GM19397 (cell line): ENCODE results near the gene LRRC4B.
"Not testable (repeated sequence)": the region's sequence is repeated elsewhere in the genome, so short reads cannot be mapped to it uniquely, and the experiment has no call there.

Experiments used
- ATAC-seq: cut with Tn5 transposase; IDR thresholded peaks from one replicate; pipeline ENCODE4 v1.9.1; 2021; ENCODE audit warnings: mild to moderate bottlenecking, moderate library complexity; ENCODE audit not compliant: unreplicated experiment

The LRRC4B gene

GRCh38 chr19:50531171-50531612 is 37.0 kb downstream of the LRRC4B start:
- ATAC-seq = no peak

- not testable (repeated sequence) for ATAC-seq
Measured at GRCh38 chr19:50528052-50528451, 40.2 kb downstream of the LRRC4B start.

GRCh38 chr19:50522881-50523280 is 45.4 kb downstream of the LRRC4B start:
- no peak for ATAC-seq

GRCh38 chr19:50520822-50521465 is 47.3 kb downstream of the LRRC4B start:
- no peak for ATAC-seq

- ATAC-seq = no peak
Measured at GRCh38 chr19:50519006-50519575, 49.1 kb downstream of the LRRC4B start.

GRCh38 chr19:50518091-50519005 is 49.9 kb downstream of the LRRC4B start:
- no peak for ATAC-seq

- no peak for ATAC-seq
Measured at GRCh38 chr19:50517704-50518075, 50.5 kb downstream of the LRRC4B start.

- ATAC-seq = no peak
Measured at GRCh38 chr19:50516964-50517703, 51.1 kb downstream of the LRRC4B start.

- ATAC-seq = no peak
Measured at GRCh38 chr19:50516456-50516855, 51.8 kb downstream of the LRRC4B start.

GRCh38 chr19:50515168-50515561 is 53.1 kb downstream of the LRRC4B start:
- ATAC-seq = no peak

GRCh38 chr19:50514346-50515167 is 53.7 kb downstream of the LRRC4B start:
- ATAC-seq = no peak

- no peak for ATAC-seq
Measured at GRCh38 chr19:50513746-50514345, 54.4 kb downstream of the LRRC4B start, which contains the start of gene ASPDH. TSS of gene ASPDH (minus strand) at chr19:50513913. CDS start at chr19:50513823, 90 bp downstream.

GRCh38 chr19:50512999-50513745 is 55.1 kb downstream of the LRRC4B start:
- ATAC-seq = no peak

GRCh38 chr19:50512112-50512998 is 55.9 kb downstream of the LRRC4B start:
- no peak for ATAC-seq

GRCh38 chr19:50511069-50511822 is 57.0 kb downstream of the LRRC4B start, which contains the start of gene JOSD2:
TSS of gene JOSD2 (minus strand) at chr19:50511191. CDS start at chr19:50510431, 760 bp downstream.
- ATAC-seq = peak; percentile 92

- no peak for ATAC-seq
Measured at GRCh38 chr19:50510700-50511068, 57.6 kb downstream of the LRRC4B start.

GRCh38 chr19:50510121-50510670 is 58.0 kb downstream of the LRRC4B start:
- ATAC-seq = no peak
